HepG2 (cell line): ENCODE data around the gene TNN. TPM values are rescaled to one million over a fixed set of nuclear protein-coding genes. Genes with fewer than 3 reads are reported as not detected.

ENCODE experiments used
- ATAC-seq: fragments of 200-7000 bp; cut with Tn5 transposase; 3 replicates; pipeline ENCODE4 v1.9.1; 2020; ENCODE audit warnings: mild to moderate bottlenecking, moderate library complexity
- BruUV-seq: library from RNA; stranded (reverse); fragments of 400-500 nt; replicated peaks from 2 replicates; lab custom pipeline; 2021; lab: Mats Ljungman, UMichigan
- CTCF ChIA-PET: fragments of 300-600 bp; formaldehyde crosslinking; extraction: SDS; loops from one replicate; lab custom pipeline; 2021; ENCODE audit warnings: low total read pairs, inconsistent platforms, low intra/inter-chr PET ratio; lab: Yijun Ruan, JAX
- POLR2A ChIA-PET: fragments of 350-600 bp; sonication (Branson Sonifier 250); formaldehyde crosslinking; loops from one replicate; lab custom pipeline; 2020; ENCODE audit warnings: antibody characterized with exemption, inconsistent platforms; lab: Yijun Ruan, JAX
- DNase-seq: peaks from one replicate; pipeline ENCODE4 v3.0.0-alpha.2; 2015; ENCODE audit warnings: low spot score
- FAIRE-seq: peaks from 3 replicates; lab custom pipeline; 2011; peaks lifted over from hg19 to GRCh38; lab: Jason Lieb, UNC
- H2AFZ ChIP-seq: one replicate; pipeline ENCODE4 v1.6.1; 2011; ENCODE audit warnings: low read length, inconsistent platforms
- H3K27ac ChIP-seq: fragments of 300-600 bp; 3 replicates; pipeline ENCODE4 v1.8.0; 2011; ENCODE audit warnings: mixed run types, mild to moderate bottlenecking, mixed read lengths, low read length, inconsistent platforms; ENCODE audit not compliant: insufficient read depth; ENCODE audit errors: extremely low read length
- H3K27me3 ChIP-seq, 2 experiments: fragments of 200-600 bp in 1 of 2; 2 replicates in 1 of 2; 3 replicates in 1 of 2; pipeline versions ENCODE4 v1.6.0 to v1.8.0; 2011; ENCODE audit warnings: low read length in 2 of 2, mild to moderate bottlenecking in 2 of 2, moderate library complexity in 2 of 2, inconsistent platforms in 1 of 2; ENCODE audit not compliant: insufficient read depth in 2 of 2, control insufficient read depth in 1 of 2
- H3K36me3 ChIP-seq, 2 experiments: fragments of 200-600 bp in 1 of 2; replicated peaks in 1 of 2; 2 replicates in 1 of 2; 3 replicates in 1 of 2; pipeline versions ENCODE4 v1.5.1 to v1.8.0; 2011; ENCODE audit warnings: low read length in 2 of 2, inconsistent platforms in 1 of 2; ENCODE audit not compliant: insufficient read depth in 2 of 2, control insufficient read depth in 1 of 2
- H3K4me1 ChIP-seq: 2 replicates; pipeline ENCODE4 v1.5.1; 2012; ENCODE audit warnings: low read length, inconsistent platforms; ENCODE audit not compliant: insufficient read depth
- H3K4me2 ChIP-seq: 2 replicates; pipeline ENCODE4 v1.6.0; 2011; ENCODE audit warnings: low read depth, low read length, inconsistent platforms
- H3K4me3 ChIP-seq, 3 experiments: fragments of 200-600 bp in 1 of 3; sonication (generic), shearing (Covaris generic) in 1 of 3; replicated peaks in 1 of 3; 2 replicates each; pipeline ENCODE4 v1.5.1; 2011 to 2016; ENCODE audit warnings: low read length in 3 of 3, inconsistent platforms in 2 of 3, low read depth in 2 of 3, mild to moderate bottlenecking in 2 of 3, control low read depth in 1 of 3, mixed read lengths in 1 of 3; ENCODE audit not compliant: insufficient read depth in 1 of 3
- H3K79me2 ChIP-seq: one replicate; pipeline ENCODE4 v1.6.1; 2011; ENCODE audit warnings: low read length, inconsistent platforms; ENCODE audit not compliant: insufficient read depth
- H3K9ac ChIP-seq: 2 replicates; pipeline ENCODE4 v1.6.0; 2011; ENCODE audit warnings: mild to moderate bottlenecking, low read depth, low read length, inconsistent platforms; ENCODE audit not compliant: insufficient read depth
- H3K9me3 ChIP-seq: 2 replicates; pipeline ENCODE4 v1.5.1; 2012; ENCODE audit warnings: mild to moderate bottlenecking, low read length
- H4K20me1 ChIP-seq: 2 replicates; pipeline ENCODE4 v1.6.0; 2011; ENCODE audit warnings: inconsistent platforms, mild to moderate bottlenecking, low read length, moderate library complexity; ENCODE audit not compliant: insufficient read depth
- CHCHD3 ChIP-seq: sonication (generic); formaldehyde crosslinking; IDR thresholded peaks from 2 replicates; pipeline ENCODE4 v1.8.0; 2022; ENCODE audit warnings: mild to moderate bottlenecking, missing genetic modification reagents, moderate library complexity
- ESRRA ChIP-seq: sonication (generic); formaldehyde crosslinking; IDR thresholded peaks from 2 replicates; pipeline ENCODE4 v1.5.1; 2020; ENCODE audit warnings: mild to moderate bottlenecking, low read depth, missing genetic modification reagents
- NBN ChIP-seq: fragments of 450-650 bp; conservative IDR thresholded peaks from 2 replicates; pipeline ENCODE4 v1.6.1; 2017
- NRL ChIP-seq: sonication (generic); formaldehyde crosslinking; IDR thresholded peaks from 2 replicates; pipeline ENCODE4 v1.5.0; 2020; ENCODE audit warnings: missing genetic modification reagents, mild to moderate bottlenecking, moderate library complexity, borderline replicate concordance
- PRDM4 ChIP-seq: sonication (generic); formaldehyde crosslinking; IDR thresholded peaks from 2 replicates; pipeline ENCODE4 v1.9.0; 2021; ENCODE audit warnings: missing genetic modification reagents, borderline replicate concordance
- SOX5 ChIP-seq: IDR thresholded peaks from 2 replicates; pipeline ENCODE4 v1.6.1; 2016; ENCODE audit warnings: borderline replicate concordance
- TFAP4 ChIP-seq: sonication (generic); IDR thresholded peaks from 2 replicates; pipeline ENCODE4 v1.6.1; 2016; ENCODE audit warnings: low read depth, borderline replicate concordance
- ZBTB7B ChIP-seq: sonication (generic); formaldehyde crosslinking; IDR thresholded peaks from 2 replicates; pipeline ENCODE4 v1.4.0; 2020; ENCODE audit warnings: missing genetic modification reagents
- ZFY ChIP-seq: sonication (generic); formaldehyde crosslinking; IDR thresholded peaks from 2 replicates; pipeline ENCODE4 v1.4.0; 2020; ENCODE audit warnings: missing genetic modification reagents
- ZFYVE20 ChIP-seq: sonication (generic); formaldehyde crosslinking; IDR thresholded peaks from 2 replicates; pipeline ENCODE4 v1.8.0; 2023; ENCODE audit warnings: low read depth, mild to moderate bottlenecking, moderate library complexity, missing genetic modification reagents, borderline replicate concordance
- ZNF362 ChIP-seq: sonication (generic); formaldehyde crosslinking; IDR thresholded peaks from 2 replicates; pipeline ENCODE4 v1.4.0; 2020; ENCODE audit warnings: missing genetic modification reagents, mild to moderate bottlenecking, borderline replicate concordance
- ZNF543 ChIP-seq: sonication (generic); formaldehyde crosslinking; IDR thresholded peaks from 2 replicates; pipeline ENCODE4 v1.4.0; 2020; ENCODE audit warnings: mild to moderate bottlenecking, missing genetic modification reagents
- ZNF619 ChIP-seq: sonication (generic); formaldehyde crosslinking; IDR thresholded peaks from 2 replicates; pipeline ENCODE4 v1.4.0; 2020; ENCODE audit warnings: mild to moderate bottlenecking, missing genetic modification reagents
- ZNF780A ChIP-seq: sonication (generic); formaldehyde crosslinking; IDR thresholded peaks from 2 replicates; pipeline ENCODE4 v1.8.0; 2022; ENCODE audit warnings: mild to moderate bottlenecking, missing genetic modification reagents, moderate library complexity
- ZNF883 ChIP-seq: sonication (generic); formaldehyde crosslinking; IDR thresholded peaks from 2 replicates; pipeline ENCODE4 v1.5.1; 2020; ENCODE audit warnings: mild to moderate bottlenecking, missing genetic modification reagents; ENCODE audit errors: not compliant biosample characterization
- WGBS: methylation state at CpG from one replicate; pipeline ENCODE4 v1.1.6; 2017; ENCODE audit warnings: low lambda C conversion rate; 5-methylcytosine and 5-hydroxymethylcytosine counted together
- in situ Hi-C: cut with HindIII; loops from 2 replicates; pipeline ENCODE4 v1.10.0; 2017; ENCODE audit warnings: low pct_unique_long_range_greater_than_20kb; ENCODE audit not compliant: extremely low pct_ligation_motif_present
- intact Hi-C: fragments of 100-400 bp; cut with micrococcal nuclease; formaldehyde crosslinking; loops from one replicate; pipeline ENCODE4 v1.10.0; 2022; ENCODE audit not compliant: unreplicated experiment
- polyA plus RNA-seq, 8 experiments: library from polyadenylated mRNA; depleted of rRNA in 3 of 8; stranded (reverse) in 7 of 8; unstranded in 1 of 8; fragments of >200 nt; fragmentation: Illumina TruSeq in 4 of 8; extraction: Trizol in 4 of 8; gene quantifications; 2 replicates each; pipeline versions ENCODE4 v1.2.1 to v1.2.3, GENCODE V29; 2011 to 2016; ENCODE audit warnings: low read depth in 4 of 8, missing spikeins in 1 of 8, mixed read lengths in 1 of 8; ENCODE audit not compliant: insufficient read depth in 1 of 8
- total RNA-seq, 5 experiments: library from RNA; depleted of rRNA; stranded (reverse); fragments of >200 nt; fragmentation: Illumina TruSeq; extraction: Trizol; gene quantifications; 2 replicates each; pipeline ENCODE4 v1.2.3, GENCODE V29; 2016; ENCODE audit warnings: low read depth in 1 of 5

Gene TNN
- total and polyA plus RNA-seq, 2 of the 13 experiments (the other 11 are each of a cell fraction or from before 2014, with no cell fraction given): not detected

GRCh38 chr1:175171036-175171913 lies 103.6 kb downstream of the TNN start:
- CTCF ChIA-PET: no interaction called here
- no peak for FAIRE-seq

More at GRCh38 chr1:175171036-175171913, 103.6 kb downstream of the TNN start:
- intact Hi-C loops: no loop called here
- in situ Hi-C loops: loop anchor here (25.0 kb wide), 3 partner anchors 716 to 1666 kb away; no protein-coding TSS in a partner anchor
- Histone ChIP-seq H2AFZ (no peak overlapping the region), H3K27ac (no peak overlapping the region), H3K4me3 (no peak overlapping the region), H3K4me2 (no peak overlapping the region), H3K9me3 (no peaks in the 10 kb centered on the region), H3K4me1 (no peaks in the 10 kb centered on the region), H3K36me3 (no peaks in the 10 kb centered on the region), H4K20me1 (no peaks in the 10 kb centered on the region), H3K79me2 (no peaks in the 10 kb centered on the region), H3K9ac (no peak overlapping the region), H3K27me3 (no peaks in the 10 kb centered on the region)
- WGBS: 51% methylated on average over 9 of the region's 9 CpGs
- no peak for DNase-seq
- BruUV-seq: no TSS peak
- no peak for ATAC-seq
- POLR2A ChIA-PET: no interaction called here
- TF ChIP-seq NRL (CRISPR knock-in tag): no peak
- no peak for TF ChIP-seq ZBTB7B (CRISPR knock-in tag)
- TF ChIP-seq ZNF543 (CRISPR knock-in tag): no peak
- TF ChIP-seq ESRRA (CRISPR knock-in tag): no peak
- no peak for TF ChIP-seq PRDM4
- TF ChIP-seq ZFY: no peak
- TF ChIP-seq NBN: no peak
- no peak for TF ChIP-seq ZNF780A (CRISPR knock-in tag)
- no peak for TF ChIP-seq TFAP4
- TF ChIP-seq ZFYVE20: no peak
- no peak for TF ChIP-seq SOX5
- no peak for TF ChIP-seq ZNF883 (CRISPR knock-in tag)
- TF ChIP-seq CHCHD3 (CRISPR knock-in tag): no peak
- no peak for TF ChIP-seq ZNF619 (CRISPR knock-in tag)
- TF ChIP-seq ZNF362 (CRISPR knock-in tag): no peak
